Right kidney (tissue), 1 donor: ENCODE results near the gene UPB1.

Source experiments
- DNase-seq: peaks from one replicate; pipeline ENCODE4 v3.0.0-alpha.2; 2016

UPB1 gene

GRCh38 chr22:24566899-24567511 lies 71.9 kb downstream of the UPB1 start:
- no peak for DNase-seq

DNA sequence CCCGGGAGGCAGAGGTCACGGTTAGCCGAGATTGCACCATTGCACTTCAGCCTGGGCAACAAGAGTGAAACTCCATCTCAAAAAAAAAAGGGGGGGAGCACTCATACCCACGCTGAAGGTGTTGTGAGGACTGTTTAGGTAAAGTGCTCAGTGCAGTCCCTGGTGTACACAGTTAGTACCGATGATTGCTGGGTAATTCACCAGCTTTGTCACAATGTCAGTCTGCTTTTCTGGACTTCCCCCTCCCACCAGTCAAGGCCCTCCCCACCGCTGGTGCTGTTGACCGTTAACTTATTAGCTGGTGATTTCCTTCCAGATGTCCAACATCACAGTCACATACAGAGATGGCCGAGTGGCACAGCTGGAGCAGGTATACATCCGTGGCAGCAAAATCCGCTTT lies 72.5 kb downstream of the UPB1 start:
- DNase-seq: no peak

GRCh38 chr22:24571266-24571665 lies 76.1 kb downstream of the UPB1 start:
- no peak for DNase-seq

GRCh38 chr22:24576778-24577177 lies 81.6 kb downstream of the UPB1 start:
- no peak for DNase-seq
